ENCODE data around the gene SH3BP2. TPM values are rescaled to one million over a fixed set of nuclear protein-coding genes. Genes with fewer than 3 reads are reported as not detected.

SH3BP2 gene
- polyA plus RNA-seq (ENCODE audit: insufficient read length in 10 of 10): 10 to 100 TPM; 18.5 to 39.2 (median 24.8) TPM
- long read RNA-seq, donor 1, full-length matches to known transcripts: 4 of 4 reads
- long read RNA-seq, donor 1, partial matches to known transcripts: 0 of 4 reads
- long read RNA-seq, donor 1, other reads (novel, unspliced or antisense): 0 of 4 reads
- long read RNA-seq, donor 2, partial matches to known transcripts: 0 of 1 reads
- long read RNA-seq, donor 2, other reads (novel, unspliced or antisense): 0 of 1 reads
- long read RNA-seq, donor 3, partial matches to known transcripts: 0 of 1 reads
- long read RNA-seq, donor 3, other reads (novel, unspliced or antisense): 0 of 1 reads
- long read RNA-seq, donor 4: 0 reads
- long read RNA-seq, donor 5, partial matches to known transcripts: 0 of 5 reads
- long read RNA-seq, donor 5, other reads (novel, unspliced or antisense): 0 of 5 reads
- long read RNA-seq, donor 6, partial matches to known transcripts: 8 of 9 reads
- long read RNA-seq, donor 6, other reads (novel, unspliced or antisense): 0 of 9 reads
- long read RNA-seq, donor 7: 0 reads
- long read RNA-seq, donor 8, partial matches to known transcripts: 0 of 1 reads
- long read RNA-seq, donor 8, other reads (novel, unspliced or antisense): 0 of 1 reads
- long read RNA-seq, donor 9, partial matches to known transcripts: 0 of 1 reads
- long read RNA-seq, donor 9, other reads (novel, unspliced or antisense): 0 of 1 reads

GRCh38 chr4:2792711-2793585, at the start of gene SH3BP2:
Gene SH3BP2 (plus strand): TSS chr4:2793085. CDS start chr4:2820618, 27,533 bp downstream.
- DNase-seq: peak; percentile 59 to 83 (median 73)

GRCh38 chr4:2743518-2744445, 49.1 kb upstream of the SH3BP2 start:
- DNase-seq: no peak

- DNase-seq: no peak
Measured at GRCh38 chr4:2744576-2745270, 48.2 kb upstream of the SH3BP2 start.

- DNase-seq: no peak
Measured at GRCh38 chr4:2745516-2745915, 47.4 kb upstream of the SH3BP2 start.

- peak in 1 of 3 donors; percentile 14 for DNase-seq
Measured at GRCh38 chr4:2745981-2746806, 46.7 kb upstream of the SH3BP2 start.

GRCh38 chr4:2746891-2747695, 45.8 kb upstream of the SH3BP2 start:
- DNase-seq: no peak

- DNase-seq: no peak
Measured at GRCh38 chr4:2750719-2751605, 41.9 kb upstream of the SH3BP2 start.

- DNase-seq: peak in 1 of 3 donors; percentile 54
Measured at GRCh38 chr4:2753436-2753835, 39.4 kb upstream of the SH3BP2 start.

- DNase-seq: no peak
Measured at GRCh38 chr4:2754848-2755819, 37.8 kb upstream of the SH3BP2 start.

GRCh38 chr4:2755821-2756690, 36.8 kb upstream of the SH3BP2 start, which contains the start of gene TNIP2:
Gene TNIP2 (minus strand): TSS chr4:2756336. CDS start chr4:2756289, 47 bp downstream.
- DNase-seq: peak; percentile 62 to 87 (median 76)

GRCh38 chr4:2756691-2757350, 36.1 kb upstream of the SH3BP2 start:
- DNase-seq: no peak

- peak in 1 of 3 donors; percentile 37 for DNase-seq
Measured at GRCh38 chr4:2757426-2757825, 35.5 kb upstream of the SH3BP2 start.

- no peak for DNase-seq
Measured at GRCh38 chr4:2761035-2761923, 31.6 kb upstream of the SH3BP2 start.

All from muscle of back (tissue), 13 donors.